ENCODE results near the gene RPS15.

Gene RPS15

DNA sequence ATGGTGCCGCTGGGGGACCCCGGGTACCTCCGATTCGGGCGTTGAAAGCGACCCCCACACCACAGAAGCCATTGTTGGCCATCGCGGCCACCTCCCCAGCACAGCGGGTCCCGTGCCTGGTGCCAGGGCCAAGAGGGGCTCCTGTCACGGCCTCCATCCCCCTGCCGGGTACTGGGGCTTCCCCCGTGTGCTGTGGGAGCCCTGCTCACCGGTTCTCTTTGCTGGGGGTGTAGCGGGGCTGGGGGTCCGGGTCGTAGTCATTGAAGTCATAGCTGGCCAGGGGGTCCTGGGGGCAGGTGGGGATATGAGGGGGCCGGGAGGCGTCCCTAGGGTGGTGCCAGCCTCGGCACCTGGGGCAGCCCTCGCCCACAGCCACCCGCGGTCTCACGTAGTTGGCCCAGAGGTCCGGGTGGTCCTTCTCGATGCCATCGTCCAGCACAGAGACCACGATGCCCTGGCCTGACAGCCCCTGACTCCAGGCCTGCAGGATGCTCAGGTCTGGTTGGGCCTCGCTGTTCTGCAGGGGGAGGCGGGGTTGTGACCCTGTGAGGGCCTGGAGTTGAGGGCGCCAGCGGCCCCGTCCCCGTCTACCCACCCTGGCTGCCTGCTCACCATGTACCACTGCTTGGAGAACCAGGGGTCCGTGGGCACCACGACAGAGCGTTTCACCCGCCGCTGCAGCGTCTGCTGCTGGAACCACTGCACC is 49.5 kb downstream of the RPS15 start:
- no peak for DNase-seq (ENCODE audit: low spot score)

DNA sequence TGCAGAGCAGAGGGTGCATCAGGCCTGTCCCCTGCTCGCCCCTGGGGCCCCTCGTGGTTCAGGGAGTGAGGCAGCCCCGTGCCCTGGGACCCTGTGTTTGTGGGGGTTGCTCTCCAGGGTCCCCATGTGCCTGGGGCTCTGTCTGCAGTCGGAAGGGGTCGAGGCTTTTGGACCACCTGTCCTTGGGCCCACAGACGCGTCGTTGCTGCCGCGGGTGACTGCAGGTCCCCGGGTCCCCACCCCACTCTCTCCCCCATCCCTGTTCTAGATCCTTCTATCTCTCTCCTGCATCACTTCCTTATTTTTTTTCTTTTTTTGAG is 50.0 kb downstream of the RPS15 start:
- DNase-seq (ENCODE audit: low spot score) = no peak

DNA sequence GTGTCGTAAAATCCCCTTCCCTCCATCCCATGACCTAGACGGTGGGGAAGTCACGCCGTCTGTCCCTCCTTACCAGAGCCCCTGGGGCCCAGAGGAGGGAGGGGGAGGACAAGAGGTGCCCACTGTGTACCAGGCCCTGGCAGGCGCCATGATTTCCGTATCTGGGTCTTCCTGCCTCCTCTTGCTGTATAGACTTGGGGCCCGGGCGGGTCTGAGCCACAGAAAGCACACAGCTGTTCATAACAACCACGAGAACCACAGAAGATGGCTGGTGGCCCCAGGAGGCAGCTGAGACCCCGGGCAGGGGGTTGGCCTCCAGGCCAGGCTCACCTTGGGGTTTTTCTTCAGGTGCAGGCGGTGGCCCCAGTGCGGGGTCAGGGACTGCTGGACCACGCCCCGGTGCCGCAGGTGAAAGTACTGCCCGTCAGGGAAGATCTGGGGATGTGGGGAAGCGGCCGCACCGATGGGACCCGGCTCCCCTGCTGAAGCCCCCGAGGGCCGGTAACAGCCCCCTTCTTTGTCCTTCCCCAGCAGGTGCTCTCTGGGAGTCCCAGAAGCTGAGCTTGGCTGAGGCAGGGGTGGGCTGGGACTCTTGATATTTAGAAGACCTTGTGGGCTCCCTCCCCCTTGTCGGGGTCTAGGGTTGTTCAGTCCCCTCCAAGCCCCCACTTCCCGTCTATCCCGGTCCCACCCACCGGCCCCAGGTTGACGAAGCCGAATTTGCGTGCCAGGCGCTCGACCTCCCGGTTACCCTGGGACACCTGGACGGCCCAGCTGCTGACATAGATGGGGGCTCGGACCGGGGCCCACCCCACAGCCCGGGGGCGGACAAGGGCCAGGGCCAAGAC is 51.5 kb downstream of the RPS15 start:
- no peak for DNase-seq (ENCODE audit: low spot score)

All from CD4-positive, alpha-beta T cell treated with Interleukin-2 at 100 ng/mL for 4 hours (primary cell).